Erythroblast (primary cell): Measurements from ENCODE around the gene BPI.

ENCODE experiments used
- GATA1 ChIP-seq: IDR thresholded peaks from 2 replicates; pipeline ENCODE4 v1.6.1; 2011; ENCODE audit warnings: low read depth, mild to moderate bottlenecking, control low read depth, low read length, moderate library complexity
- POLR2A ChIP-seq: IDR thresholded peaks from 2 replicates; pipeline ENCODE4 v1.6.1; 2011; ENCODE audit warnings: mild to moderate bottlenecking, low read length

- TF ChIP-seq POLR2A (no peak), GATA1 (no peak)
These were observed 22.4 kb downstream of the BPI start for GRCh38 chr20:38326309-38326708.
